Head of caudate nucleus (tissue), 42 donors: Measurements from ENCODE around the gene STIM1.
"Not testable (repeated sequence)": the region's sequence is repeated elsewhere in the genome, so short reads cannot be mapped to it uniquely, and the experiment has no call there.

ENCODE experiments used
- DNase-seq, 42 donors: peaks; one replicate each; pipeline versions ENCODE4 v3.0.0 to v3.0.0-alpha.2; 2020 to 2021; ENCODE audit warnings: mixed read lengths in 7 of 42
- intact Hi-C: fragments of 100-400 bp; cut with DNase I; formaldehyde crosslinking; loops from one replicate; pipeline ENCODE4 v1.15.0; 2022

The STIM1 gene

GRCh38 chr11:3854977-3855807 lies at the start of gene STIM1:
STIM1 (plus strand) TSS chr11:3855664; CDS start chr11:3856271, 607 bp downstream.
- intact Hi-C loops: loop anchor here (2.0 kb wide), 1 partner anchor 218 kb away; no protein-coding TSS in a partner anchor
- peak; percentile 86 to 99 (median 96) for DNase-seq

DNA sequence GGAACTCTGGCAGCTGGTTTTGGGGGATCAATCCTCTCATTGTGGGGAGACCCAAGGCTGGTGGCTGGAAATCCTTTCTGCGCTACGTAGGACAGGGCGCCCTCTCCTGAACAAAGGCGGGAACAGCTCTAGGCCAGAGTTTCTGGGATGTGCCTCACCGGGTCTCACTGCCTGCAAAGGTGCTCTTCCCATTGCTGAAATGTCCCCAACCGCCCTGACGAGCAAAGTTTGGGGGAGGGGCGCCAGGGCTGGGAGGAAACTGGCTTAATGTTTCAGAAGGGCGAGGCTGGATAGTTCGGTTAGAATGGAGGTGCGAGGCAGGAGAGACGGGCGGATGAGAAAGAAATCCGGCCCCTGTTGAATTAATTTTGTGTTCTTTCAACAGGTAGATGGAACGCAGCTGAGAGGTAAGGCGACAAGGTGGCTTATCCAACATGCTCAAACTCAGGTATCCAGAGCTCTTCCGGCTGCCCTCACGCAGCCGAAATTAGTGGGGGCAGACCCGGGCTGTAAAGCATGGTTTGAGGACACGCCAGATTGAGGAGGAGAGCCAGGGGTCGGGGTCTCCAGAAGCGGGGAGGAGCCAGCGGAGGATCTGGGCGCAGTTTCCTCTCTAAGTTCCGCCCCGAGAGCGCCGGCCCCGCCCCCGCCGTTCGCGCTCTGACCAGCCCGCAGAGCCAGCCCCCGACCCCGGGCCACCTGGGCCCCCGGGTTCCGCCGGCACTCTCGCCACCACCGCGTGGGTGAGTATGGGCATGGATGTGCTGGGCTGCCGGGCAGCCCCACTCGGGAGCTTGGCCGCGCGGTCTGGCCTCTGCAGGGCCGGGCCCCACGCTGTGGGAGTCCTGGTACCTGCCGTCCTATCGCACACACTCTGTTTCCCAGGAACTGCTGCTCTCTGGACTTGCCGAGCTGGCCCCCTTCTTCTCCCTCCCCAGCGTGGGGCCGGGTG lies 47.3 kb upstream of the STIM1 start, which contains the start of gene PGAP2:
Gene PGAP2 (plus strand): TSS at position 652 of the 952 bp plus-strand sequence. CDS start 2,700 bp downstream, outside the sequence.
- peak in 39 of 42 donors; percentile 39 to 81 (median 62) for DNase-seq
- intact Hi-C loops: no loop called here

DNA sequence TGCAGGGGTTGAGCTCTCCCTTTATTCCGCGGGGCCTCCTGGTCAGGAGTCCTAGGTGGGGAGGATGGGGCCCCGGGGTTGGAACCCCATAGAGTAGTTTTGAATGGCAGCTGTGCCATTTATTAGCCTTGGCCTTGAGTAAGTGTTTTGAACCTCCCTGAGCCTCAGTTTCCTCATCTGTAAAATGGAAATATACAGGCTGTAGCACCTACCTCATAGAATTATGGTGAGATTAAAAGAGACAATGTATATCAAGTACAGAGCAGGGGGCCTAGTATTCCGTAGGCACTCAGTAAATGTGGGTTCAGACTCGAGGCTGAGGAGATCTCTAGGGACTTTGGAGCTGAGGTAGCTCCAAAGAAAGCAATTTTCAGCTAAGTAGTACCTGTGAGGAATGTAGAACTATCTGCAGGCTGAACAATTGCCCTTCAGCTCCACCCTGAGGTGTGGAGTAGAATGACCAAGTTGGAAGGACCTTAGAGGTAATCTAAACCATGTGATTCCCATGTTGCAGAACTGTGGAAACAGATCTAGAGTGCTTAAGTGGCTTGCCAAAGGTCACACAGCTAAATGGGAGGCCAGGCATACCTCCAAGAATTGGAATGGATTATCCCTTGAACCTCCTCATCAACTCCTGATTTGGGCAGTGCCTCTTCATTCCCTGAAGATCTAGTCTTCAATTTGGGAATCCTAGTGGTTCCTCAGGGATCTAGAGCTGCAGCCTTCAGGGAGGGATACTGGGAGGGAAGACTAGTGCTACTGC lies 46.4 kb upstream of the STIM1 start:
- intact Hi-C loops: no loop called here

GRCh38 chr11:3809624-3809928 lies 45.9 kb upstream of the STIM1 start:
- intact Hi-C loops: no loop called here
- DNase-seq: no peak

More for the DNA sequence above, 46.4 kb upstream of the STIM1 start:
- DNase-seq: no peak

- no peak for DNase-seq
- intact Hi-C loops: no loop called here
Measured at GRCh38 chr11:3810446-3810845, 45.0 kb upstream of the STIM1 start.

GRCh38 chr11:3810951-3811350 lies 44.5 kb upstream of the STIM1 start:
- peak in 10 of 42 donors; percentile 9 to 65 (median 43) for DNase-seq
- intact Hi-C loops: no loop called here

GRCh38 chr11:3814832-3815231 lies 40.6 kb upstream of the STIM1 start:
- intact Hi-C loops, DNase-seq: not testable (repeated sequence)

DNA sequence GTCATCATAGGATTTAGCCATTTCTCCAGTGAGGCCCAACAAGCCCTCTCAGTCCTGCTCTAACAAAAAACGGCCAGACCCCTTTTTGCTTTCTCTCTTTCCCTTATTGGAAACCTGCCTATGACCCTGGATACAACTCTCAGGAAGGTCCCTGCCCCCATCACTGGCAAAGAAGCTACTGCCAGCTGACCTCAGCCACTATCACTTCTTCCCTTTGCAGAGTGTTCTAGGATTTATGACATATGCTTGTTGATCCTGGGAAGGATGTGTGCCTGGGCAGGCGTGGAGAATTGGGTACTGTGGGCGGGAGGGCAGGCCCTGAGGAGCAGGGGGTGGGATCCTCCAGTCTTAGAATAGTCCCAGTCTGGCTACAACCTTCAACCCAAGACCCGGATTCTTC lies 39.6 kb upstream of the STIM1 start:
- no peak for DNase-seq
- intact Hi-C loops: no loop called here

- no peak for DNase-seq
- intact Hi-C loops: no loop called here
Measured at GRCh38 chr11:3816673-3817072, 38.8 kb upstream of the STIM1 start.

DNA sequence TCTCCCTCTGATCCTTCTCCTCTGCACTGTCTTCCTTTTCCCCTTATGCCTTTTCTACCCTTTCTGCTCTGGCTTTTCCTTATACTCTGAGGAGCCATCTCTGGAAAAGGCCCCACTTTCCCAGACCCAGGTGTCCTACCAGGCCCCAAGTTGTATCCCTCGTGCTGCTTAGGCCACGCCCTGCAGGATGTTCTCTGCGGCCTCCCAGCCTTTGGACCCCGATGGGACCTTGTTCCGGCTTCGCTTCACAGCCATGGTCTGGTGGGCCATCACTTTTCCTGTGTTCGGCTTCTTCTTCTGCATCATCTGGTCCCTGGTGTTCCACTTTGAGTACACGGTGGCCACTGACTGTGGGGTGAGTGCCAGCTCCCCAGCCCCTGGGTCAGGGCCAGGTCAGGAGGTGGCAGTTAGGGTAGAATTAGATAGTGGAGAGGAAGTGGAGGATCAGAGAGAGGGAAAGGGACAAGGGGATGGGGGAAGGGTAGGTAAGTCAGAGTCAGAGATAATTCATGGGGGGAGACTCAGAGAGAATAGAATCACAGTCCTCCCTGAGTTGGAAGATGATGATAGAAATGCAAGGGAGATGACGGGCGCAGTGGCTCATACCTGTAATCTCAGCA lies 38.2 kb upstream of the STIM1 start:
- no peak for DNase-seq

GRCh38 chr11:3820971-3821370 lies 34.5 kb upstream of the STIM1 start:
- intact Hi-C loops: no loop called here

More for the DNA sequence above, 38.2 kb upstream of the STIM1 start:
- intact Hi-C loops: no loop called here

DNA sequence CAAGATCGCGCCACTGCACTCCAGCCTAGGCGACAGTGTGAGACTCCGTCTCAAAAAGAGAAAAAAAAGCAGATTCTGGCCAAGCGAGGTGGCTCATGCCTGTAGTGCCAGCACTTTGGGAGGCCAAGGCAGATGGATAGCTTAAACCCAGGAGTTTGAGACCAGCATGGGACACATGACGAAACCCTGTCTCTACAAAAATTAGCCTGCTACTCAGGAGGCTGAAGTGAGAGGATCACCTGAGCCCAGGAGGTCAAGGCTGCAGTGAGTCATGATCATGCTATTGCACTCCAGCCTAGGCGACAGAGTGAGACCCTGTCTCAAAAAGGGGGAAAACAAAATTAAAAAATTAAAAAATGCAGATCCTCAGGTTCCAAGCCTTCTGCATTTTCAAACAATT lies 33.2 kb upstream of the STIM1 start:
- intact Hi-C loops: no loop called here
- no peak for DNase-seq

More at GRCh38 chr11:3820971-3821370, 34.5 kb upstream of the STIM1 start:
- no peak for DNase-seq

- peak in 1 of 42 donors; percentile 60 for DNase-seq
- intact Hi-C loops: no loop called here
Measured at GRCh38 chr11:3823303-3823702, 32.2 kb upstream of the STIM1 start.

DNA sequence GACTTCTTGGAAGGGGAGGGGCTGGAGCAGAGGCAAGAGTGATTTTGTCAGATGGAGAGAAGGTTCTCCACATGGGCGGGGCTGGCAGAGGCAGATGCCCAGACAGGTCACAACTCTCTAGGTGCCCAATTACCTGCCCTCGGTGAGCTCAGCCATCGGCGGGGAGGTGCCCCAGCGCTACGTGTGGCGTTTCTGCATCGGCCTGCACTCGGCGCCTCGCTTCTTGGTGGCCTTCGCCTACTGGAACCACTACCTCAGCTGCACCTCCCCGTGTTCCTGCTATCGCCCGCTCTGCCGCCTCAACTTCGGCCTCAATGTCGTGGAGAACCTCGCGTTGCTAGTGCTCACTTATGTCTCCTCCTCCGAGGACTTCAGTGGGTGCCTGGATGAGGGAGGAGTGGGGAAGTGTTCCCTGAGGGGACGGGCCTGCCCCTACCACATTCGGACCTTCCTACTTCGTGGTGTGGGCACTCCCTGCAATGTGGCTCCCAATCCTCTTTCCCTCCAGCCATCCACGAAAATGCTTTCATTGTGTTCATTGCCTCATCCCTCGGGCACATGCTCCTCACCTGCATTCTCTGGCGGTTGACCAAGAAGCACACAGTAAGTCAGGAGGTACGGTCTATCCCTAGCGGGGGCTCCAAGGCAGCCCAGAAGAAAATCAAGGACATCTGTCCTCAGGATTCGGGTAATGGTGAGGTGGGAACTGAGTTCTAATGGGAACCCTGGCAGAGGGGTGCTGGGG lies 31.5 kb upstream of the STIM1 start:
- intact Hi-C loops: no loop called here
- no peak for DNase-seq

DNA sequence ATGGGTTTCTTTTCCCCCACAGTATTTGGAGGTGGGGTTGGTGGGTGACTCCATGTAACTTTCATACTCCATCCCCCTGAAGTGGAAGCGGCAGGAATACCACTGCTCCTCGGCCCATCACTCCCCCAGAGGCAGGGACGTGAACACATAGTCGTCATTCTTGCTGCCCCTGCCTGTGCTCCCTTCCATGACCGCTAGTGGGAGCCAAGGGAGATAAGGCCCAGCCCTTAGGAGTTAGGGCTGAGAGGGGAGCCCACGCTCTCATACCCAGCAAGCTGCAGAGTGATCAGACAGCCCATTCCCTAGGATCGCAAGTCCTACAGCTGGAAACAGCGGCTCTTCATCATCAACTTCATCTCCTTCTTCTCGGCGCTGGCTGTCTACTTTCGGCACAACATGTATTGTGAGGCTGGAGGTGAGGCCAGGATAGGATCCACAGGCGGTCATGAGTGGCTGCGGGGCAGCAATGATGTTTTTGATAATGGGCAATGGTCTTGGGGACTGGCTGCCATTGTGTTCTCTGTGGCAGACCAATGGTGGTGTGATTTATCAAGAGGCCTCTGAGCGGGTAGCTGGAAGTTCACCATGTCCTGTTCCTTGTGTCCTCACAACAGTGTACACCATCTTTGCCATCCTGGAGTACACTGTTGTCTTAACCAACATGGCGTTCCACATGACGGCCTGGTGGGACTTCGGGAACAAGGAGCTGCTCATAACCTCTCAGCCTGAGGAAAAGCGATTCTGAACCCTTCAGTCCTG lies 30.6 kb upstream of the STIM1 start:
- intact Hi-C loops: no loop called here
- peak in 41 of 42 donors; percentile 36 to 89 (median 73) for DNase-seq

GRCh38 chr11:3825473-3826154 lies 29.9 kb upstream of the STIM1 start:
- intact Hi-C loops: loop anchor here (2.0 kb wide), 1 partner anchor 15 kb away; the partner anchor contains the start of gene RHOG
- DNase-seq: peak in 1 of 42 donors; percentile 10
